GM19240 (cell line): ENCODE data around the gene PWWP2B.
A peak's percentile ranks its signal among the peaks of the same experiment; 100 is the strongest.

Experiments used
- DNase-seq: peaks from one replicate; pipeline ENCODE4 v3.0.0; 2011; ENCODE audit warnings: low spot score; ENCODE audit not compliant: insufficient read length

The PWWP2B gene

DNA sequence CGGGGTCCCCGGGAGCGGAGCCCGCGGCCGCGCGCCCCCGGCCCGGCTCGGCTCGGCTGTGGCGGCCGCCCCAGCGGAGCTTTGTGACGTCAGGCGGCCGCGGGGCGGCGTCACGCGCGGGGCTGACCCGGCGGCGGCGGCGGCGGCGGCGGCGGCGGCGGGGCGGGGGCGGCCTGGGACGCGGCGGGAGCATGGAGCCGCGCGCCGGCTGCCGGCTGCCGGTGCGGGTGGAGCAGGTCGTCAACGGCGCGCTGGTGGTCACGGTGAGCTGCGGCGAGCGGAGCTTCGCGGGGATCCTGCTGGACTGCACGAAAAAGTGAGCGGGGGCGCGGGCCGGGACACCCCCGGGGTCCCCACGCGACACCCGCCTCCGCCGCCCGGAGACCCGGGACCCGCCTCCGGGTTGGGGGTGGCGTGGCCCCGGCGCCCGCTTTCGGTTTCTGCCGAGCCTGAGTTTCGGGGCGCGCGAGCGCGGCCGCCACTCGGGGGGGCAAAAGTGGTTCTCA is at the start of gene PWWP2B:
TSS of gene PWWP2B (plus strand) at position 165 of the 506 bp plus-strand sequence. CDS start at position 192, 27 bp downstream.
- peak; percentile 56 for DNase-seq

DNA sequence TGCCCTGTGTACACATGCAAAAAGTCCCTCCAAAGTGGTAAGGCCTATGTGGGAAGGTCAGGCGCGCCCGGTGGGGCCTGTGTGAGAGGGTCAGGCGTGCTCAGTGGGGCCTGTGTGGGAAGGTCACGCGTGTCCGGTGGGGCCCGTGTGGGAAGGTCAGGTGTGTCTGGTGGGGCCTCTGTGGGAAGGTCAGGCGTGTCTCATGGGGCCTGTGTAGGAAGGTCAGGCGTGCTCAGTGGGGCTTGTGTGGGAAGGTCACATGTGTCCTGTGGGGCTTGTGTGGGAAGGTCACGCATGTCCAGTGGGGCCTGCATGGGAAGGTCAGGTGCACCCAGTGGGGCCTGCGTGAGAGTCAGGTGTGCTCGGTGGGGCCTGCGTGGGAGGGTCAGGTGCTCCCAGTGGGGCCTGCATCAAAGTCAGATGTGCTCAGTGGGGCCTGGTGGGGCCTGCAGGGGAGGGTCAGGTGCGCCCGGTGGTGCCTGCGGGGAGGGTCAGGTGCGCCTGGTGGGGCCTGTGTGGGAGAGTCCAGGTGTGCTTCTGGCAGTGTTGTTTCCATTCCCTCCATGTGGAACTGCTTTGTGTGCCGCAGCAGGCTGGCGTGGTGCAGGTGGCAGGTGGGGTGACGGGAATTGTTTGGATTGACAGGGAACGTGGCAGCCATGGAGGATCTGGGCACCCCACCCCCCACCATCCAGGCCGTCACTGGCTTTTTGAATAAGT is 49.6 kb upstream of the PWWP2B start:
- no peak for DNase-seq

DNA sequence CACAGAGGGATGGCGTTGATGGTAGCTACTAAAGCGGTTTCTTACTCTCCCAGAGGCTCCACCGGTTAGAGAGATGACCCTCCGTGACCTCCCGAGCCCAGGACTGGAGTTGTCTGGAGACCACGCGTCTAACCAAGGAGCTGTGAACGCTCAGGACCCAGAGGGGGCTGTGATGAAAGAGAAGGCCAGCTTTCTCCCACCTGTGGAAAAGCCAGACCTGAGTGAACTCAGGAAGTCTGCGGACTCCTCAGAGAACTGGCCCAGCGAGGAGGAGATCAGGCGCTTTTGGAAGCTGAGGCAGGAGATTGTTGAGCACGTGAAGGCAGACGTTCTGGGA is 49.1 kb upstream of the PWWP2B start:
- DNase-seq = no peak

DNA sequence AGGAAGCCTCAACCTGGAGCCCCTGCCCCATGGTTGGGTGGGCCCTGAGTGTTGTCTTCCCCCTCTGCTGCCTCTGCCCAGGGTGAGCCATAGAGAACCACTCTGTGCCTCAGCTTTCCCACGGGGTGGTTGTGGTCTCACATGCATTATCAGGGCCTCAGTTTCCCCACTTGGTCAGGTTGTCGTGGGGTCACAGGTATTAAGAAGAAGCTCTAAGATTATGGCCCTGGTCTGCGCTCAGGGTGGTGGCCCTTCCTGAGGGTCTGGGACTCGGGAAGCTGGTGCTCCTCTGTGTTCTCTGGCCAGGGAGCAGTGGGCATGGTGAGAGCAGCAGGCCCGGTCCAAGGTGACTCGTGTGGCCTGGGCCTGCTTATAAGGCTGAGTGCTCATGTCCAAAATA is 47.2 kb upstream of the PWWP2B start:
- no peak for DNase-seq

DNA sequence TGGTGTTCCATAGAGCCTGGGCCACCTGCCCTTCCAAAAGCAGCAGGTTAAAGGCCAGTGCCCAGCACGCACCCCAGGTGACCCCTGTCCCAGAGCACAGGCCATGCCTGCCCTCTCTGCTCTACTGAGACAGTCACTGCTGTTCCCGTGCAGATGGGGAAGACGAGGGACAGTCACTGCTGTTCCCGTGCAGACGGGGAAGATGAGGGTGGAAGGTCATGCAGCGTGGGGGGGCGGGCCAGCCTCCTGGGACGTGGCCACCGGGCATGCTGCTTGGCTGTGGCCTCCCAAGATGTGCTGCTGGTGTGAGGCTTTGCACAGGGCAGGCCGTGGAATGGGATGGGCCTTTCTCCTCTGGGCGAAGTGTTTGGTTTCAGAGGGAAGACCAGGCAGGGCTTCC is 46.6 kb upstream of the PWWP2B start:
- no peak for DNase-seq

DNA sequence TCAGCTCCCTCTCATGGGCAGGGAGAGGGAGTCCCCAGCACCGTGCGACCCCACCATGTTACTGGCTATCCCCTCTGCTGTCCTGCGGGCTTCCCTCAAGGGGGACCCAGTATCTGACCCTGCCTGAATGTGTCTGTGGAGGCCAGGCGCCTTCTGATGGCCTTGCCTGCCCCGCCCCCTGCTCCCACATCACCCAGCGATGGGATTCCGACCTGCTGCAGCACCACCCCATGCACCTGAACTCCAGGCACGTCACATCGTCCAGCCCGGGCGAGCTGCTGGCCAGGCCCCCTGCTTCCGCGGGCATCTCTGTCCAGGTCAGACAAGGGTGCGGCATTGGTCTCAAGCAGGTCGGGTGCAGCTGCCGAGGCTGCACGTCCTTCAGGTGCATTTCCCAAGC is 46.1 kb upstream of the PWWP2B start:
- DNase-seq = no peak

DNA sequence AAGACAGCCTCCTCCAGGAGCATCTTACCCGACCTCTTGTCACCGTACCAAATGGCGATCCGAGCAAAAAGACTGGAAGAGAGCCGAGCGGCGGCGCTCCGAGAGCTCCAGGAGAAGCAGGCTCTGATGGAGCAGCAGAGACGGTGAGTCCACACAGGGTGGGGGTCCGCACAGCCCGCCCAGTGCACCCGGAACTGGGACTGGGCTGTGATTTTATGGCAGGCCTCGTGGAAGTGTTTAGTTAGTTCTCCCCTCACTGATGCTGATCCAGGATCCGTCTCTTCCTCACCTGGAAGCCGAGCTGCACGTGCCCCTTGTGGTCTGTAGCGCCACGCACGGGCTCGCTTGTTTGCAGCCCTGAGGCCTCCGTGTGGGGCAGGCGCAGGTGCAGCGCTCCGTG is 45.4 kb upstream of the PWWP2B start:
- DNase-seq = no peak

DNA sequence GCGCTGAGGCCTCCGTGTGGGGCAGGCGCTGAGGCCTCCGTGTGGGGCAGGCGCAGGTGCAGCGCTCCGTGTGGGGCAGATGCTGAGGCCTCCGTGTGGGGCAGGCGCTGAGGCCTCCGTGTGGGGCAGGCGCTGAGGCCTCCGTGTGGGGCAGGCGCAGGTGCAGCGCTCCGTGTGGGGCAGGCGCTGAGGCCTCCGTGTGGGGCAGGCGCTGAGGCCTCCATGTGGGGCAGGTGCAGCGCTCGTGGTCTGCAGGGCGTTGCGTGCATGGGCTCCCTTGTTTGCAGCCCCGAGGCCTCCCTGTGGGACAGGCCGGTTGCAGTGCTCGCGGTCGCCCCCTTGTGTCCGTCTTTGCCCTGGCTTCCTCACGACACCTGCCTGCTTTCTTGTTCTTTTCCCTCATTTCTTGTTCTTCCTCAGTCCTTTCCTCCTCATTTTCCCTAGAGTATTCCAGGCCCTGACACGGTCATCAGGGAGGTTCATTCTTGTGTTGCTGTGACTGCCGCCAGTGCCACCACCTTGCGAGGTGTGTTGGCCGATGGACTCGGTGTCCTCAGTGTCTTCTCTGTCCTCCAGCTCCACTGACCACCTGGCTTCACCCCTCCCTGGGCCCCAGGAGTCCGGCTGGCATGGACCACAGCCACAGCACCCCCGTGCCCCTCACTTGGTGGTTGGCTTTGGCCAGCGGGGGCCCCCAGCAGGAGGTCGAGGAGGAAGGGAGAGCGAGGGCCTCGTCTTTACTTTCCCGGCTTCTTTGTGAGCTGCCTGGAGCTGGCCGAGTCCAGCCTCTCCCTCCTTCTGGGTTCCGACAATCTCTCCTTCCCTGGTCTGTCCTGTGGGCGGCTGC is 44.3 kb upstream of the PWWP2B start:
- DNase-seq = peak; percentile 79

DNA sequence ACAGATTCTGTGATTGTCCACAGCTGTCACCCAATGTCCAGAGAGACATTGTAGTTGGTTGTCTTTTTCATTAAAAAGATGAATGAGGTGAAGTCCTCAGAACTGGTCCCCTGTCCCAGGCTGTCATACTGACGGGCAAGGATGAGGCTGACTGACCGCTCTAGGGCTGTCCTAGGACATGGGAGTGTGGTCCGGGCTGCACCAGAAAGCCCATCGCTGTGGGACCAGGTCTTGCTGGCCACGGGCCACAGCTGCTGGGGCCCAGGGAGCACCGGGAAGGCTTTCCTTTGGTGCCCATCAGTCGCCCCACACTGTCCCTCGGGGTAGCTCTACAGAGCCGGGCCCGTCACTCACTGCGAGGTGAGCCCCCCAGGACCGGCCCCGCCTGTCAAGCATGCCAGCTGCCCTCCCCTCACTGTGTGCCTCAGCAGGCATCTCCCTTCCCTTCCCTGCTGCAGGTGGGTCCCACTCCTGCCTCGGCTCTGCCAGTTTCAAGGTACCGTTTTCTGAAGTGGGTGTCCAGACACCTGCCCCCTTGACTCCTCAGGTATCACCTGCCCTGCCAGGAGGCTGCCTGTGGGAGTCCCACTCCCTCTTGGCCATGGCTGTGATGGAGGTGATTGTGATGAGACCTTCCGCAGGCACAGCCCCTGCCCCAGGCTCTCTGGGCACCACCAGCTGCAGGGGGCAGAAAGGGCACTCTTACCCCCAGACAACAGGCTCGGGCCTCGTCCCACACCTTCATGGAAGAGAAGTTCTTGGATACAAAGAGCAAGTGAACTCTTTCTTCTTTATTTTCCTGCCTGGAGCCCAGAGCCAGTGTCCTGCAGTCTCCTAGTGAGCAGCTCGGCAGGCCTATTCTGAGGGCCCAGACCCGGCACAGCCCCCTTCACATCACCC is 43.3 kb upstream of the PWWP2B start:
- DNase-seq = no peak

DNA sequence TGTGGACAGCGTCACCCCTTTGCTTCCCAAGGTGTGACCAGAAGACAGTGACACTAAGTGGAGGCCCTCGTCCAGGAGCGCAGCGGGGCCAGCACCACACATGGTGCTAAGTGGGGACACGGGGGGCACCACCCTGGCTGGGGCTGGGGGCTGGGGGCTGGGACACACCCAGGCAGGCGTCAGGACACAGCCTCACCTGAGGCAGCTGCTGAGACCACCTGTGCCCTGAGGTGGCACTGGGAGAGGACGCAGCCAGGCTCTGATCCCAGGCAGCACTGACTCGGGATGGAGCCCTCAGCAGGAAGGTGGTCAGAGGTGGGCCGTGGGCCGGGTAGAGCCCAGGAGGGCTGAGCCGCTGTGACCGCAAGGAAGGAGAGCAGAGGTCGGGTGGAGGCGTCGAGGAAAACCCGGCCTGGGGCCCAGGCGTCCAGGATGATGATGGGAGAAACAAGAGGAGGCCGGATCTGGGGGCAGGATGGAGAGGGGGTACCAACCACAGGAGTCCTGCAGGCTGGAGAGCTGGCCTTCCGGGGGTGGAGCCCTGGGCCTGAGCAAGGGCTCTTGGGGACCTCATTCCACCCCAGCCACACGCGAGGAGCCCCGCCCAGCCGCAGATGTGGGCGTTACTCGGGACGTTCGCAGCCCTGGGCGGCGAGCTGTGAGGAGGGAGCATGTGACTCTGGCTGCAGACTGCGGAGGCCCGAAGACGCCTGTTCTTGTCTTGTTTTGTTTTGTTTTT is 42.5 kb upstream of the PWWP2B start:
- no peak for DNase-seq

DNA sequence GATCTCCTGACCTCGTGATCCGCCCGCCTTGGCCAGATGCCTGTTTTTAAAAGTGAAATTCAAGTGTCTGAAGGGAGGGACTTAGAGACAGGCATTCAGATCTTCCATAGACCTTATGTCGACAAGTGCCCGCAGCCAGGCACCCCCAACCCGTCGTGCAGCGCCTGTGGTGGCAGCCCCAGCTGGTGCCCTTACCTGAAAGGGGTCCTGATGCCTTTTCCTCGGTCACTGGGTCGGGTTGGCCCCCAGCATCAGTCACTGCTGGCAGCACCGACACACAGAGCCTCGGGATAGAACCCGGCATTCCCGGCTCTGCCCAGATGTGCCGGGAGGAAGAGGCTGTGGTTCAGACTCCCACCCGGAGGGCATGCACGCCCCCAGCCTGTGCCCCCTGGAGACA is 41.7 kb upstream of the PWWP2B start:
- no peak for DNase-seq

DNA sequence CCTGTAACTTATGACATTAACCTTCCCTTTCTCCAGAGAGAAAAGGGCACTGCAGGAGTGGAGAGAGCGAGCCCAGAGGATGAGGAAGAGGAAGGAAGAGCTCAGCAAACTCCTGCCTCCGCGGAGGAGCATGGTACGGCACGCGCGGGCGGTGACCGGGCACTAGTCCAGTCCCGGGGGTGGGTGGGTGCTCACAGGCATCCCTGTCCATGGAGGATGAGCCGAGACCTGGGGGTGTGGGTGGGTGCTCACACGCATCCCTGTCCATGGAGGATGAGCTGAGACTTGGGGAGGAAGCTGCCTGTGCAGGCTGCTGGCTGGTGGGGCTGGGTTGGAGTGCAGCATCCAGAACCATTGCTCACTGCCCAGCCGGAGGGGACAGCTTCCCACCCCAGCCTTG is 41.2 kb upstream of the PWWP2B start:
- DNase-seq = no peak

DNA sequence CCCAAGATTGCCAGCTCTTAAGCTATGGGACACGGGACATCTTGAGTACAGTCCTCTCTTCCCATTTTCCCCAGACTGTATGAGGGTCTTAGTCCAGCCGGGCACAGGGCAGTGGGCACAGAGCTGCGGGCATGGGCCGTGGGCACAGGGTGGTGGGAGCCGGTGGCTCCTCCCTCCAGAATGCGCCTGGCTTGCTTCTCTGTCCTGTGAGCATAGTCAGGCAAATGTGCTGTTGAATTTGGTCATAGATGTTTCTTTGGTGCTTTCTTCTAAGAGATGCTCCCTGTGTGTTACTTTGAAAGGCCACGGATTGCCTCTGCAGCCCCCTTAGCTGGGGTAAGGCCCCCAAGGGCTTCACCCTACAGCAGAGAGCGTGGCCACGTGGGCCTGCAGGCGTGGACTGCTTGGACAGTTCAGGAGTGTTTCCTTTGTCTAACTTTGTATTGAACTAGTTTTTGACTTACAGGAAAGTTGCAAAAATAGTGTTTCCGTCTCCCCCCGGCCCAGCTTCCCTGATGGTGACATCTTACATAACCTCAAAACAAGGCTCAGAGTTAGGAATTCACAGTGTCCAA is 40.3 kb upstream of the PWWP2B start:
- DNase-seq = no peak

DNA sequence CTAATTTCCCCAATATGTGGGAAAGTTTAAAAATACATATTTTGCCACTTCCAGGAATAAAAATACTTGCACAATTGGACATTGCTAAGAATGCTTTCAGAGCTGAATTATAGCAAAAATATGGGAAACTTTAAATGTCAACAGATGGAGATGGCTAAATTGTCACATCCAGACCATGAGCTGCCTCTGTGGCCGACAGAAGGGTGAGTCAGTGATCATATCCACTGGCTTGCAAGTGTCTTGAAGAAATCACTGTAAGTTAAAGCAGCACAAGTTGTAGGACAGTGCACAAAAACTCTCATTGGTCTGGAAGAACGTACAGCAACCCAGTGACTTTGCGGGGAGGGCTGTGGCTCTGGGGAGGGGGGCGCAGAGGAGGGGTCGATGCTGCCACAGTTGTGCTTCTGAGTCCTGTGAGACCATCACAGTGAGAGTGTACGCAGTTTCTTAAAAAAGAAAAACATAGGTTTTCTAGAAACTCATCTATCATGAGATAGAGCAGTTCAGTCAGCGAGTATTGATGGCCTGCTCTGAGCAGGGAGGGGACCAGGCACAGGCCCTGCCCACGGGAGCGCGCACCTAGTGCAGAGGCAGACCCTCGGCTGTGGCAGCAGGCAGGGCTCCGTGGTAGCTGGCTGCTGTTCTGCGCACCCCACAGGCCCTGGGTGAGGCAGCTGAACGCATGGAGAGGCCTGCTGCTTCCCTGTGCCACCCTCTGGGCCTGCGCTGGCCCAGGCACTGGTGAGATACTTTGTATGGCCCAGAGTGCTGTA is 39.5 kb upstream of the PWWP2B start:
- no peak for DNase-seq

DNA sequence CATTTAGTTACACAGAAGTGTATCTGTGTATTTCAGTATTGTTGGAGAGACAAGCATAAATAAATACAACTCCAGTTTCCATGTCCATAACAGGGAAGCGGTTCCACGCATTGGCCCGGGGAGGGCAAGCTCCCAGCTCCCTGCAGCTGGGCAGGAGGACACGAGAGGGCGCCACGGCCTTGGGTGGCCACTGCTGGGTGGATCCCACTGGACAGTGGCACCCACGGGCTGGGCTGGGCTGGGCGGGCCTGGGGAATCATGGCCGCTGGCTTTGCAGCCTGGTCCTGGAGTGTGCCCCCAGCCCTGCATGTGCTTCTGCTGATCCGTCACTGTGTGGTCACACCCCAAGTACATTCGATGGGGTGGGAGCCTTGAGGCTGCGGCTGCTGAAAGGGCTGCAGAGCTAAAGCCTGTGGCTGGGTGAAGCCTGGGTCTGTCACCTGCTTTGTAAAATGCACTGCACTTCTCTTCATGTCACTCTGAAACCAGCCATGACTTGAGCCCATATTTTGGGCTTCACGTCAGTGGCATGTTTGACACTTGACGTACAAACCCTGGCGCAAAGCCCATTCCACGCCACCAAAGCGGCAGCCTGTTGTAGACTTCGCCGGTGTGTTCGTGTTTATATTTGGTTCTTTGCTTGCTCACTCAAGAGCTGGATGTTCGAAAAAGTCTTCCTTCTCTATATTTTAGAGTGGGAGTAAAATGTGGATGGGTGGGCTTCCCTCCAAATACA is 37.5 kb upstream of the PWWP2B start:
- no peak for DNase-seq

DNA sequence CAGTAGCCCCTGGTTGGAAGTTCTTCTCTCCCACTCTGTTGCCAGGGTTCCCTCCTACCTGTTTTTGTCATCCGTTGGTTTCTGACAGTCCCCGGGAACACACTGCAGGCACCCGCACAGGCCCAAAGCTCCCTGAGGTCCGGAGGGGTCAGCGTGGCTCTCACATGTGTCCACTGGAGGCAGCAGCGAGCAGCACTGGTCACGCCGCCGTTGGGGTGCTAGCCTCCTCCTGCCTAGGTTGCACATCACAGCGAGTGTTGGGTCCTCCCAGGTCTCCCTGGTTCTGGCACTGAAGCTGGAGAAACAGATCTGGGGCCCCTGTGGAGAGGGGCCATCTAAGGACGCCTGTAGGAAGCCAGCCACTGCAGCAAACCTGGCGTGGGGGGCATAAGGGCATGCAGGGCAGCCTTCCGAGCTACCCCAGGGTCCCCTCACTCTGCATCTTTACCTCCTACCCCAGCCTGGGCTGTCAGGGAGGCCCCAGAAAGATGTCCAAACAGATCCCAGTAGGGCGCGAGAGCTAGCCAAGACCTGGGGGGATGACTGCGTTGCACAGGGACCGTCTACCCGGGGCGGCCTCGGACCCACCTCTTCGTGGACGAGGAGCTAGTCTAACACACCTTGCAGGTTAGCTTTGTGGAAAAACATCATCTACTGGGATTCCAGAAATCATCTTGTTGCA is 36.1 kb upstream of the PWWP2B start:
- no peak for DNase-seq

DNA sequence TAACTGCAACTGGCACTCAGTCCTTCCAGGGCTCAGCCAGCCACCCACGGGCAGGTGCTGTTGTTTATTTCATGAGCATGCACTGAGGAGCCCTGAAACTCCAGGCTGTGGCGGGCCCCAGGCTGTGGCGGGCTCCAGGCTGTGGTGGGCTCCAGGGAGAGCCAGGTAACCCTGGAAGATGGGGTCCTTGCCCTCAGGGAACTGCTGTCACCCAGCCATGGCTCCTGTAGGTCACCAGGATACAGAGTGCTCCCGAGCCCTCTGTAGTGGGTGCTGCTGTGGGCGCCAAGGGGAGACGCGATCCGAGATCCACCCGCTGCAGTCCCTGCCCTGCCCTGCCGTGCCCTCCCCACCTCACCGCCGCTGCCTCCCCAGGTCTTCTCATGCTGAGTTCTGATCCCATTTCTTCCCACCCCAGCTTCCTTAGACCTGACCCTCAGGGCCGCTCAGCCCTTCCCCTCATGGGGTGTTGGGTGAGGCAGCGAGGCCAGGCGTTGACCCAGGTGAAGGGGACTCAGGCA is 35.4 kb upstream of the PWWP2B start:
- DNase-seq = no peak

DNA sequence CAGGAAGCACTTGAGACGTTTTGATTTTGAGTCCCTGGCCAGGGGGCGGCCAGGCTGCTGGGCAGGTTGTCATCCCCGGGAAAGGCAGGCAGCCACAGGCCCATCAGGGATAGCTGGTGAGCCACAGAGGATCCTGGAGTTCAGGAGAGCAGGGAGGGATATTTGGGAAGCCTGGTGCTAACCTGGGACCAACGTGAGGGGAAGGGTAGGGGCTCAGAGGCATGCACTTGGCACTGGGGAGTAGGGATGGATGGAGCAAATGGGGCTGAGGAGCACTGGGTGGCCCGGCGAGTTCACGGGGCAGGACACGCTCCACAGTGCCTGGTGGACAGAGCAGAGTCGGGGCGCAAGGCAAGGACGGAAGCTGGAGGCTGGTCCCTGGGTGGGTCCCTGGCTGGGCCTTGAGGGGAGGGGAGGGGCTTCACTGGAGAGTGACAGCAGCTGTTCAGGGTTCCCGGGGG is 34.8 kb upstream of the PWWP2B start:
- no peak for DNase-seq
